ENCODE data around the gene COX20. TPM values are rescaled to one million over a fixed set of nuclear protein-coding genes. Genes with fewer than 3 reads are reported as not detected.
A peak's percentile ranks its signal among the peaks of the same experiment; 100 is the strongest.

The COX20 gene
- polyA plus RNA-seq, 1 donor from 2014 or later = 169 TPM

GRCh38 chr1:244849189-244849866, 13.9 kb downstream of the COX20 start:
- Histone ChIP-seq H3K4me2 (ENCODE audit: low read length) (no peak overlapping the region), H4K20me1 (ENCODE audit: insufficient read depth) (no peaks in the 10 kb centered on the region), H3K9me2 (ENCODE audit: insufficient read depth, low read length) (no peaks in the 10 kb centered on the region), H2AFZ (ENCODE audit: low read depth, low read length) (no peak overlapping the region), H3K9ac (ENCODE audit: low read length) (no peak overlapping the region), H3K4me3 (ENCODE audit: low read length) (no peak overlapping the region), H3K27me3 (ENCODE audit: insufficient read depth, low read depth, low read length) (no peaks in the 10 kb centered on the region), H3K79me2 (replicated peaks; ENCODE audit: insufficient read depth, low read length) (peaks cover 17% of the 10 kb centered on the region), H3K36me3 (ENCODE audit: insufficient read depth, low read length) (peaks cover 17% of the 10 kb centered on the region), H3K9me3 (ENCODE audit: low read length) (no peaks in the 10 kb centered on the region), H3F3A (ENCODE audit: insufficient read depth, low read length, poor library complexity, severe bottlenecking) (peaks cover 11% of the 10 kb centered on the region), H3K27ac (ENCODE audit: low read length) (no peak overlapping the region)
- TF ChIP-seq EZH2 (IDR thresholded peaks at IDR 0.05; ENCODE audit: borderline replicate concordance, insufficient read depth, low read length, poor library complexity, severe bottlenecking) (no peak), SMC3 (conservative IDR thresholded peaks at IDR 0.05; ENCODE audit: poor library complexity) (no peak), POLR2AphosphoS5 (IDR thresholded peaks at IDR 0.05) (peak; percentile 3)

GRCh38 chr1:244850099-244850852, 14.8 kb downstream of the COX20 start:
- TF ChIP-seq RAD21 (conservative IDR thresholded peaks at IDR 0.05) (no peak), MXI1 (conservative IDR thresholded peaks at IDR 0.05; ENCODE audit: poor library complexity, severe bottlenecking) (no peak), SMC3 (conservative IDR thresholded peaks at IDR 0.05; ENCODE audit: poor library complexity) (no peak)
- peaks cover 17% of the 10 kb centered on the region for H3K36me3 ChIP-seq (ENCODE audit: insufficient read depth, low read length)

DNA sequence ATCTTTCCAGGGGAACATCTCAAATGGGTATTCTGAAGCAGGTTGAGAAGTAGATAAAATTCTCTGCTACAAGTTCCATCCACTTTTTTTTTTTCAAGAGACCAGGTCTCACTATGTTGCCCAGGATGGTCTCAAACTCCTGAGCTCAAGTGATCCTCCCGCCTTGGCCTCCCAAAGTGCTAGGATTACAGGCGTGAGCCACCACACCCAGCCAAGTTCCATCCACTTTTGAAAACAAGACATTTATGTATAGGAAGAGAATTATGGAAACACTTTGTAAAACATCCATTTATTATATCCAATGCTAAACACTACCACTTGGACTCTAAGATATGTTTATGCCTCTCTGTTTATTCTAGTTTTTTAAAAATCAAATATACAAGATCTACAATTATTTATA, 15.4 kb downstream of the COX20 start:
- Histone ChIP-seq H3F3A (ENCODE audit: insufficient read depth, low read length, poor library complexity, severe bottlenecking) (peaks cover 10% of the 10 kb centered on the region), H3K9me2 (ENCODE audit: insufficient read depth, low read length) (no peaks in the 10 kb centered on the region), H3K4me3 (ENCODE audit: low read length) (no peak overlapping the region), H2AFZ (ENCODE audit: low read depth, low read length) (no peak overlapping the region), H3K9me3 (ENCODE audit: low read length) (no peaks in the 10 kb centered on the region), H3K79me2 (replicated peaks; ENCODE audit: insufficient read depth, low read length) (peaks cover 23% of the 10 kb centered on the region), H3K27ac (ENCODE audit: low read length) (no peak overlapping the region), H3K27me3 (ENCODE audit: insufficient read depth, low read depth, low read length) (no peaks in the 10 kb centered on the region), H3K4me2 (ENCODE audit: low read length) (no peak overlapping the region), H4K20me1 (ENCODE audit: insufficient read depth) (no peaks in the 10 kb centered on the region), H3K36me3 (ENCODE audit: insufficient read depth, low read length) (peaks cover 13% of the 10 kb centered on the region), H3K9ac (ENCODE audit: low read length) (no peak overlapping the region)
- TF ChIP-seq RAD21 (conservative IDR thresholded peaks at IDR 0.05) (no peak), TAF1 (IDR thresholded peaks at IDR 0.05; ENCODE audit: low read depth) (no peak)

More at GRCh38 chr1:244850099-244850852, 14.8 kb downstream of the COX20 start:
- H3F3A ChIP-seq (ENCODE audit: insufficient read depth, low read length, poor library complexity, severe bottlenecking) = peaks cover 11% of the 10 kb centered on the region
- H3K9me3 ChIP-seq (ENCODE audit: low read length) = no peaks in the 10 kb centered on the region
- H3K4me2 ChIP-seq (ENCODE audit: low read length) = no peak overlapping the region
- H3K27me3 ChIP-seq (ENCODE audit: insufficient read depth, low read depth, low read length) = no peaks in the 10 kb centered on the region
- H4K20me1 ChIP-seq (ENCODE audit: insufficient read depth) = no peaks in the 10 kb centered on the region
- peaks cover 17% of the 10 kb centered on the region for H3K79me2 ChIP-seq (replicated peaks; ENCODE audit: insufficient read depth, low read length)
- H3K9me2 ChIP-seq (ENCODE audit: insufficient read depth, low read length) = no peaks in the 10 kb centered on the region
- H3K4me3 ChIP-seq (ENCODE audit: low read length) = no peak overlapping the region
- H3K27ac ChIP-seq (ENCODE audit: low read length) = no peak overlapping the region
- H3K9ac ChIP-seq (ENCODE audit: low read length) = no peak overlapping the region
- H2AFZ ChIP-seq (ENCODE audit: low read depth, low read length) = no peak overlapping the region

DNA sequence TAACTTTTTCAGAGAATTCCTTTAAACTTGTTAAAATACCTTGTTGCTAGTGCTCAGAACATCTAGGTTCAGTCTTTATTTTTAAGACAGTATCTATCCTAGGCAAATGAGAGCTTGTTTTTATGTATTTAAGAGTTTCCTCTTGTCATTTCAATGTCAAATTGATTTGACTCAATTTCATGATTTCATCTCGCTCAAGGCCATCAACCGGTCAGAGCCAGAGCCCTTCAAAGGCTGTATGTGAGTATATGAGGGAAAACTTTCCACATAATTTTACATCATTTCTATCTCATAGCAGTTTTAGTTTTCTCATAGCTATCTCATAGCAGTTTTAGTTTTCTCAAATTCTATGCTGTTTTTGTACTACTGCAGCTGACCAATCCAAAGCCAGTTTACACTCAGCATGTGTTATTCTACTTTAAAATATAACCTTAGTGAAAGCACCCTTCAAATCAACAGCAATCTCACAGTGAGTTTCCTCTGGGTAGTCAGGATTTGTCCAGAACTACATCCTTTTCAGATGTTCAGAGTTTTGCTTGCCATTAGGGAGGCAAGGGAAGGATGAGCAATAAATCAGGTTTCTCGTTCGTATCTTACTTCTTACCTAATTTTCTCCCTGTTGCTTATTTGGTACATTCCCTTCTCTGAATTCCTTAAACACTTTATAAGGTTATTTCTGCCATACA, 16.2 kb downstream of the COX20 start:
- Histone ChIP-seq H3K9ac (ENCODE audit: low read length) (no peak overlapping the region), H3K4me2 (ENCODE audit: low read length) (no peak overlapping the region), H2AFZ (ENCODE audit: low read depth, low read length) (no peak overlapping the region), H3K79me2 (replicated peaks; ENCODE audit: insufficient read depth, low read length) (peaks cover 31% of the 10 kb centered on the region), H3K9me2 (ENCODE audit: insufficient read depth, low read length) (no peaks in the 10 kb centered on the region), H3K9me3 (ENCODE audit: low read length) (no peaks in the 10 kb centered on the region), H3F3A (ENCODE audit: insufficient read depth, low read length, poor library complexity, severe bottlenecking) (peaks cover 9% of the 10 kb centered on the region), H3K36me3 (ENCODE audit: insufficient read depth, low read length) (peaks cover 13% of the 10 kb centered on the region), H4K20me1 (ENCODE audit: insufficient read depth) (peaks cover 5% of the 10 kb centered on the region), H3K4me3 (ENCODE audit: low read length) (no peak overlapping the region), H3K27ac (ENCODE audit: low read length) (no peak overlapping the region), H3K27me3 (ENCODE audit: insufficient read depth, low read depth, low read length) (no peaks in the 10 kb centered on the region)
- TF ChIP-seq EZH2 (IDR thresholded peaks at IDR 0.05; ENCODE audit: borderline replicate concordance, insufficient read depth, low read length, poor library complexity, severe bottlenecking) = no peak
- TF ChIP-seq TAF1 (IDR thresholded peaks at IDR 0.05; ENCODE audit: low read depth) = no peak
- TF ChIP-seq SMC3 (conservative IDR thresholded peaks at IDR 0.05; ENCODE audit: poor library complexity) = no peak
- no peak for TF ChIP-seq CTCF (IDR thresholded peaks at IDR 0.05; ENCODE audit: poor library complexity, severe bottlenecking)
- no peak for TF ChIP-seq MXI1 (conservative IDR thresholded peaks at IDR 0.05; ENCODE audit: poor library complexity, severe bottlenecking)
- TF ChIP-seq POLR2AphosphoS5 (IDR thresholded peaks at IDR 0.05) = no peak
- TF ChIP-seq REST (IDR thresholded peaks at IDR 0.05; ENCODE audit: borderline replicate concordance) = no peak
- no peak for TF ChIP-seq RAD21 (conservative IDR thresholded peaks at IDR 0.05)
- no peak for TF ChIP-seq EP300 (conservative IDR thresholded peaks at IDR 0.05; ENCODE audit: poor library complexity, severe bottlenecking)
